NCI-H69 (cell line): ENCODE measurements around the gene SHROOM3.
"Not testable (repeated sequence)": the region's sequence is repeated elsewhere in the genome, so short reads cannot be mapped to it uniquely, and the experiment has no call there.

ENCODE experiments used
- DNase-seq: peaks from one replicate; lab custom pipeline; 2025; lab: John Stamatoyannopoulos, UW

SHROOM3 gene

GRCh38 chr4:76445911-76446310 is 10.9 kb downstream of the SHROOM3 start:
- DNase-seq = no peak

GRCh38 chr4:76447393-76447851 is 12.4 kb downstream of the SHROOM3 start:
- no peak for DNase-seq

DNA sequence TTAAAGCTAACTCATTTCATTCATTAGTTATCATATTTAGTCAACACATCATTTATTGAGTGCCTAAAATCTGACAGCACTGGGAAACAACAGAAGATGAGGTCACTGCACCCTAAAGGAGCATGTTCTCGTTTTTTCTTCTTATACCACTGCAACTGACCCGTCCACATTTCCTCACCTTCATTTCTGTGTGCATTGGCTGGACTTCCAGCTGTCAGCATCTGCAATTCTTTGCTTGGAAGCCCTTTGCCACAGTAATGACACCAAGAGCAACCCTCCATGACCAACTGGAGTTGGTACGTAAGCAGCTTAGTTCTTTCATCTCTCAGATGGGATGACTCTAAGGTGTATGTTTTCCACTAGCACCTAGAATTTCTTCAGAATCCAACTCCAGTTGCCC is 13.2 kb downstream of the SHROOM3 start:
- DNase-seq = no peak

DNA sequence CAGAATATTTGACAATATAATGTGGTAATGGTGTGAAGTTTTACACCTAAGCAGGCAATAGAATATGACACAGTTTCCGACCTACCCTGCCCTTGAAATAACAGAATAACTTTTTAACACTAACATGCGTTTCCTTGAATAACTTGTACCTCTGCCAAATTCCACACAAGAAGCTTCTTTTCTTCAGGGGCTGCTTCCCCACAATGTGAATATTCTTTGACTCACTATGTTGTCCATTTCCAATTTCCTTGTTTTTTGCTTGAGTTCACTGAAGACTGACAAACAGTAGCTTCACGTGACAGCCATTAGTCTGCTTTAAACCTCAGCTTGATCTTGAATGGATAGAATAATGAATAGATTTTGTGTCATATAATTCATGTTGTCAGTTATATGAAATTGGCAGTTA is 14.3 kb downstream of the SHROOM3 start:
- no peak for DNase-seq

GRCh38 chr4:76449833-76450232 is 14.8 kb downstream of the SHROOM3 start:
- DNase-seq = peak; percentile 20

DNA sequence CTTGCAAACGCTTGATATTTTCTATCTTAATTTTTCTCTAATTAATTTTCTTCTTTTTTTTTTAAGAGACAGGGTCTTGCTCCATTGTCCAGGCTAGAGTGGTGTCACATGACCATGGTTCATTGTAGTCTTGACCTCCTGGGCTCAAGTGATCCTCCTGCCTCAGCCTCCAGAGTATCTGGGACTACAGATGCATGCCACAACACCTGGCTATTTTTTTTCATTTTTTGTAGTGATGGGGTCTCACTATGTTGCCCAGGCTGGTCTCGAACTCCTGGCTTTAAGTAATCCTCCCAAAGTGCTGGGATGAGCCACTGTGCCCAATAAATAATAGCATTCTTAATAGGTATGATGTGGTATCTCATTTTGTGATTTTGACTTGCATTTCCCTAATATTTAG is 18.2 kb downstream of the SHROOM3 start:
- no peak for DNase-seq

DNA sequence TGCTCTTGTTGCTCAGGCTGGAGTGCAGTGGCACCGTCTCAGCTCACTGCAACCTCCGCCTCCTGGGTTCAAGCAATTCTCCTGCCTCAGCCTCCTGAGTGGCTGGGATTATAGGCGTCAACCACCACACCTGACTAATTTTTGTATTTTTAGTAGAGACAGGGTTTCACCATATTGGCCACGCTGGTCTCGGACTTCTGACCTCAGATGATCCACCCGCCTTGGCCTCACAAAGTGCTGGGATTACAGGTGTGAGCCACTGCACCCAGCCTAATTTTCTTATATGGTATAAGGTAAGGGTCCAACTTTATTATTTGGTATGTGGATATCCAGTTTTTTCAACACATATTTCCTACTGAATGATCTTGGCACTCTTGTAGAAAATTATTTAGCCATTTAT is 19.0 kb downstream of the SHROOM3 start:
- DNase-seq = not testable (repeated sequence)

DNA sequence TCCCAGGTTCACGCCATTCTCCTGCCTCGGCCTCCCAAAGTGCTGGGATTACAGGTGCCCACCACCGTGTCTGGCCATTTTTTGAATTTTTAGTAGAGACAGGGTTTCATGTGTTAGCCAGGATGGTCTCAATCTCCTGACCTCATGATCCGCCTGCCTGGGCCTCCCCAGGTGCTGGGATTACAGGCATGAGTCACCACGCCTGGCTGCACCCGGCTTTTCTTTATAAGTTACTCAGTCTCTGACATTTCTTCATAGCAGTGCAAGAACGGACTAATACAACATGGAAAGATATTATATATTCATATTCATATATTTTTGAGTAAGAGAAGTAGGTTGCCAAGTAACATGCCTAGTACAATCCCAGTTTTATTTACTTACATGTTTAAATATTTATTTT is 22.9 kb downstream of the SHROOM3 start:
- DNase-seq = no peak

DNA sequence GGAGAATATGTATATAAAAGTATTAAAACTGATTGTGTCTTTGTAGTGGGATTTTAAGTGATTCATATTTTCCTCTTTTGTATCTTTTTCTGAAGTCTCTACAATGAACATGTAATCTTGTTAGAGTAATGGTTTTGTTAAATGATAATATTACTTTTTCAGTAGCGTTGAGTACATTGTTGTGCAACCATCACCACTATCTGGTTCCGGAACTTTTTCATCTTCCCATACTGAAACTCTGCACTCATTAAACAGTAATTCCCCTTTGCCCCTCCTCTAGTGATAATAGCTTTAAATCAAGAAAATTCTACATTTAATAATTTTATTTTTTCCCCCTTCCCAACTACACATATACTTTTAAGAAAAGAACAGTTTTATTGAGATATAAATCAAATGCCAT is 23.3 kb downstream of the SHROOM3 start:
- DNase-seq = no peak

DNA sequence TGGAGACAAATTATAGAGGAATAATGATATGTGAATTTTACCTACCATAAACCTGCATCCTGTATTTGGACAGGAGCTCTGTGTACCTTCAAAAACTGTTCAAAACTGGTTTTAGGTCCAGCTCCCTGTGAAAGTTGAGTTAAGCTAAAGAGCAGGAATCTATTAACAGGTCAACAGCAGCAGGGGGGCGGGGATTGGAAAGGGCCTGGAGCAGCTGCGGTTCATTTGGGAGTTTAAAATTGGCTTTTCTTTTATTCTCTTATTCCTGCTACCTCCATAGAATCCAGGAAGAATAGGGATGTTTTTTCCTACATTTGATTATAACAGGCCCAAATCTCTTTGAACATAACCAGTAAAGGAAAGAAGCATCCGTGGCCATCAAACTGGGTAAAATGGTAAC is 23.8 kb downstream of the SHROOM3 start:
- DNase-seq = peak; percentile 2

- DNase-seq = no peak
These were observed 24.3 kb downstream of the SHROOM3 start for GRCh38 chr4:76459291-76459723.

DNA sequence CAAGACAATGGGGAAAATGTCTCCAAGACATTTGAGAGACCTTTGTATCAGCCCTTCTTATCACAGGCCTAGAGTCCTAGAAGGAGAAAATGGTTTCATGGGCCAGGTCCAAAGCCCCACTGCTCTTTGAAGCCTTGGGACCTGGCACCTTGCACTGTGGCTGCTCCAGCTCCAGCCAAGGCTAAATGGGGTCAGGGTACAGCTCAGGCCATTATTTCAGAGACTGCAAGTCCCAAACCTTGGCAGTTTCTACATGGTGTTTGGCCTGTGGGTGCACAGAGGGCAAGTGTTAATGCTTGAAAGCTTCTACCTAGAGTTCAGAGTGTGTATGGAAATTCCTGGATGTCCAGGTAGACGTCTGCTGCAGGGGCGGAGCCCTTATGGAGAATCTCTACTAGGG is 28.5 kb downstream of the SHROOM3 start:
- no peak for DNase-seq

GRCh38 chr4:76470064-76470463 is 35.0 kb downstream of the SHROOM3 start:
- no peak for DNase-seq

- DNase-seq = no peak
These were observed 35.5 kb downstream of the SHROOM3 start for GRCh38 chr4:76470532-76470931.

- no peak for DNase-seq
These were observed 41.5 kb downstream of the SHROOM3 start for GRCh38 chr4:76476571-76476970.

GRCh38 chr4:76484654-76485053 is 49.6 kb downstream of the SHROOM3 start:
- no peak for DNase-seq

DNA sequence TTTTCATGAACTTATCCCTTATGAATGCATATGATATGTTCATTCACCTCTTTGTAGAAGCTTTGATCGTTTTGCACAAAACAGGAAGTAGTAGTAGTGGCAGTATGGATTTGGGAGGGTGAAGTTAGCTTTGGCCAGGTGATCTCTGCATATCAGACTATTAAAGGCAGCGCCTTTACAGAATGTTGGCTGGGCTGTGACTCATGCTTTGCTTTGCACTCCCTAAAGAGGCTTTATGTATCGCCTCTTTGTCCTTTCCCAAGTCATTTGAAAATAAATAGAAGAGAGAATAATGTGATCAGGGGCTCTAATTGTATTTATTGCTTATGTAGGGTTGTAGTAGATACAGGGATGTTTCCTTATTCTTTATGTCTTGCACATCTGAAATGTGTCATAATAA is 50.4 kb downstream of the SHROOM3 start:
- DNase-seq = peak; percentile 45

GRCh38 chr4:76486588-76487276 is 51.7 kb downstream of the SHROOM3 start:
- no peak for DNase-seq

GRCh38 chr4:76487621-76488020 is 52.6 kb downstream of the SHROOM3 start:
- no peak for DNase-seq

DNA sequence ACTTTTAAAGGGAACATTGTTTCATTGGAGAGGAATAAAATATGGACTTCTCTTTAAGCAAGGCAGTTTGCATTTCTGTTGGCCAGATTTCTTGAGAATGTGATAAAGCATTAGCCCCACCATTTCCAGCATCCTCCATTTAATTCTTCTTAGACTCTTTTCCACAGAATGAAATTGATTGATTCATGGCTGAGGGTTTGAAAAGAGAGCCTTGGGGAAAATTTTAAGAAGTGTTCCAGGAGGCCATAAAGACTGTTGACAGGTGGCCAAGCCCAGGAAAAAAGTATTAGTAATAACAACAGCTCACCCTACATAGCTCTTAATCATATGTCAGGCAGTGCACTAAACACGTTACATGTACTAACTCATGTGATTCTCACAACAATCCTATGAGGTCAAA is 53.4 kb downstream of the SHROOM3 start:
- no peak for DNase-seq

- no peak for DNase-seq
These were observed 54.1 kb downstream of the SHROOM3 start for GRCh38 chr4:76488888-76489685.

GRCh38 chr4:76489686-76490161 is 54.7 kb downstream of the SHROOM3 start:
- no peak for DNase-seq

DNA sequence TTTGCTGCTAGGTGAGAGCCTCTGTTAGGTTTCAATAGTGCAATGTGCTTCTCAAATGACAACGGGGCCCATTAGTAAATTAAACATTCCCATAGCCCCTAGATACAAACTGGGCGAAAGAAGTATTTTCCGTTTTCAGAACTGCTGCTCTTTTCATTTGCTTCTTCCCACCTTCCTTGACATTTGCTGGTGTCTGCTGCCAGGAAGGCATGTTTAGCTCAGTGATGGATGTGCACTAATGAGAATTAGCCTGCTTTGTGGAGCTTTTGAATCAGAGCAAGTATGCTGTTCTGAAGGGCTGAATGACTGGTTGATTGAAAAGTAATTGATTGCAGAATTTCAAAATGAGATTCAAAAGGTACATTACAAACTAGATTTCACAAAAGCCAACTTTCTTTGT is 57.0 kb downstream of the SHROOM3 start:
- DNase-seq = no peak
